ENCODE measurements around the gene SERPINB11. TPM values are rescaled to one million over a fixed set of nuclear protein-coding genes. Genes with fewer than 3 reads are reported as not detected.
"Not testable (repeated sequence)": the region's sequence is repeated elsewhere in the genome, so short reads cannot be mapped to it uniquely, and the experiment has no call there.

SERPINB11 gene
- polyA plus RNA-seq (2011; rRNA removed), result not detected in 2 replicates
- not detected in 2 replicates for polyA minus RNA-seq (2011; rRNA and poly(A)+ RNA removed)

DNA sequence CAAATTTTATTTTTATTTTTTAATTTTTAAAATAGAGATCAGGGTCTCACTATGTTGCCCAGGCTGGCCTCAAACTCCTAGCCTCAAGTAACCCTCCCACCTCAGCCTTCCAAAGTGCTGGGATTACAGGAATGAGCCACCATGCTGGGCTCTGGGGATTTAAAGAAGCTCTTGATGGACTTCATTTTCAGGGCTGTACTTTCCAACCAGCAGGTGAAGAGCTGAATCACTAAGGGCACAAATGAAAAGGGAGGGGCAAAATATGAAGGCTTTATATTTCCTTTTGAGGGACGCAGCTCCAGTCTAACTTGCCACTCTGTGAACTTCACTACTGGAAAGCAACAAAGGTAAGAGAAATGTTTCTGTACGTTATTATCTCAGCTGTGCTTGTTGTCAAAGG lies at the start of gene SERPINB11:
Gene SERPINB11 (plus strand): TSS at position 301 of the 400 bp plus-strand sequence. CDS start 7,234 bp downstream, outside the sequence.
- Histone ChIP-seq H3K9me3 (ENCODE audit: control insufficient read depth, insufficient read depth, low read length) (no peaks in the 10 kb centered on the region), H3K27me3 (ENCODE audit: control insufficient read depth, insufficient read depth, low read length) (no peaks in the 10 kb centered on the region), H3K27ac (ENCODE audit: low read depth, low read length) (no peak within 1 kb of the TSS), H3K4me3 (ENCODE audit: low read depth, low read length) (no peak within 1 kb of the TSS)
- POLR2A ChIA-PET, result no interaction called here
- CTCF ChIA-PET, result interaction anchor here (0.6 to 1.2 kb wide), 2 partner anchors 185 to 191 kb away, joined by 3 read pairs; no protein-coding TSS in a partner anchor
- no peak for TF ChIP-seq CTCF (IDR thresholded peaks at IDR 0.05; ENCODE audit: low read depth, low read length)
- DNase-seq (ENCODE audit: low read depth, low spot score), result no peak

GRCh38 chr18:63658920-63659319 lies 43.8 kb upstream of the SERPINB11 start:
- H3K9me3 ChIP-seq (ENCODE audit: control insufficient read depth, insufficient read depth, low read length); H3K27ac ChIP-seq (ENCODE audit: low read depth, low read length); DNase-seq (ENCODE audit: low read depth, low spot score); H3K4me3 ChIP-seq (ENCODE audit: low read depth, low read length); POLR2A ChIA-PET; CTCF ChIA-PET; H3K27me3 ChIP-seq (ENCODE audit: control insufficient read depth, insufficient read depth, low read length): not testable (repeated sequence)

DNA sequence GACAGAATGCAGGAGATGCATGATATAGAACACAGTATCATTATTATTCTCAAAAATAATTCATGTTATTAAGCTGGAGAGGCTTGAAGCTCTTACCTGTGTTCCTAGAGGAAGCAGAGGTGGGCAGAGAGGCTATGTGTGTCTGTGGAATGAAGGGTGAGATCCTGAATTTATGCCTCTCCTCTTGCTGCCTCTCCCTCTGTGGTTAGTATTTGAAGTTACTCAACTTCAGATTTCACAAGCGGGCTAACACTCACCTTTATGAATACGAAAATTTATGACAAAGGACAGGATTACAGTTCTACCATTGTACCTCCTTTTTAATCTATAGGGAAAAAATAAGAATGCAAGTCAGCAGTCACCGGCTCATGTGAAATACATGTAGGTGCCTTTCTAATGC lies 41.0 kb upstream of the SERPINB11 start, which contains the start of gene SERPINB3:
Gene SERPINB3 (minus strand): TSS at position 144 of the 400 bp plus-strand sequence. CDS start 677 bp downstream, outside the sequence.
- POLR2A ChIA-PET, result not testable (repeated sequence)

DNA sequence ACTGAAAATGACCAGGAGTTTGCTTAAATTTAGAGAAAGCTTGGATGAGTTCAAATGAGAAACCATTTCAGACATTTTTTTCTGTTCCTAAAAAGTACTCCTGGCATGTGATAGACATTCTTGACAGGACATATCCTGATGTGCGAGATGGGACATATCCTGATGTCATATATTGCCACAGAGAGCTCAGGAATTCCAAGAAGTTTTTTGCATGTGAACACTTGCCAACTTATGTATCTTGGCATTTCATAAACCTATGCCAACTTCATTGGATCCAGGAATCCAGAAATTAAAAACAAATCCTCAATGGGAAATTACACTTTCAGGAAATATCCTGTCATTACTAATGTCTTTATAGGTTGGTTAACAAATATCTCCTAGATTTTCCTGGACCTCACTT lies 38.2 kb upstream of the SERPINB11 start:
- Histone ChIP-seq H3K27me3 (ENCODE audit: control insufficient read depth, insufficient read depth, low read length) (no peaks in the 10 kb centered on the region), H3K9me3 (ENCODE audit: control insufficient read depth, insufficient read depth, low read length) (no peaks in the 10 kb centered on the region), H3K27ac (ENCODE audit: low read depth, low read length) (no peak overlapping the region), H3K4me3 (ENCODE audit: low read depth, low read length) (no peak overlapping the region)
- ChIA-PET CTCF (no interaction called here), POLR2A (no interaction called here)
- DNase-seq (ENCODE audit: low read depth, low spot score), result no peak
- TF ChIP-seq CTCF (IDR thresholded peaks at IDR 0.05; ENCODE audit: low read depth, low read length), result no peak

More for the DNA sequence above, 41.0 kb upstream of the SERPINB11 start, which contains the start of gene SERPINB3:
- H3K27ac ChIP-seq (ENCODE audit: low read depth, low read length); CTCF ChIA-PET; H3K27me3 ChIP-seq (ENCODE audit: control insufficient read depth, insufficient read depth, low read length); DNase-seq (ENCODE audit: low read depth, low spot score); H3K9me3 ChIP-seq (ENCODE audit: control insufficient read depth, insufficient read depth, low read length); H3K4me3 ChIP-seq (ENCODE audit: low read depth, low read length): not testable (repeated sequence)

GRCh38 chr18:63676526-63677323 lies 26.0 kb upstream of the SERPINB11 start:
- CTCF ChIA-PET, result no interaction called here

More at GRCh38 chr18:63676526-63677323, 26.0 kb upstream of the SERPINB11 start:
- POLR2A ChIA-PET, result interaction anchor here (1.1 kb wide), 1 partner anchor 30 kb away, joined by 3 read pairs; no protein-coding TSS in a partner anchor
- no peaks in the 10 kb centered on the region for H3K27me3 ChIP-seq (ENCODE audit: control insufficient read depth, insufficient read depth, low read length)
- TF ChIP-seq CTCF (IDR thresholded peaks at IDR 0.05; ENCODE audit: low read depth, low read length), result peak; percentile 17; the same call in 1 of the 2 replicates
- no peak overlapping the region for H3K27ac ChIP-seq (ENCODE audit: low read depth, low read length)
- DNase-seq (ENCODE audit: low read depth, low spot score), result no peak
- H3K9me3 ChIP-seq (ENCODE audit: control insufficient read depth, insufficient read depth, low read length), result no peaks in the 10 kb centered on the region
- no peak overlapping the region for H3K4me3 ChIP-seq (ENCODE audit: low read depth, low read length)

All from AG04450 (cell line).